ENCODE measurements around the gene ANTXR1. TPM values are rescaled to one million over a fixed set of nuclear protein-coding genes. Genes with fewer than 3 reads are reported as not detected.

ANTXR1 gene
- total RNA-seq, 1 experiment from 2014 or later = 25.7 TPM

- intact Hi-C loops (cut with micrococcal nuclease) = no loop called here
- no TSS peak for BruUV-seq (replicated peaks)
- TF ChIP-seq ZBTB33 (IDR thresholded peaks at IDR 0.05; ENCODE audit: extremely low read depth, insufficient replicate concordance, low read length) (no peak), YY1 (IDR thresholded peaks at IDR 0.05; ENCODE audit: extremely low read depth, insufficient replicate concordance, low read depth, low read length) (no peak), FOSL1 (IDR thresholded peaks at IDR 0.05; ENCODE audit: low read depth) (no peak), REST (IDR thresholded peaks at IDR 0.05; ENCODE audit: low read depth) (no peak), ELF1 (IDR thresholded peaks at IDR 0.05; ENCODE audit: borderline replicate concordance, low read depth) (no peak), EZH2phosphoT487 (IDR thresholded peaks at IDR 0.05; ENCODE audit: borderline replicate concordance) (no peak)
- Histone ChIP-seq H3K27ac (ENCODE audit: low read depth, low read length) (no peak overlapping the region), H2AFZ (ENCODE audit: low read depth, low read length, poor library complexity, severe bottlenecking) (no peak overlapping the region), H3K79me2 (ENCODE audit: insufficient read depth, low read length) (no peaks in the 10 kb centered on the region), H4K20me1 (ENCODE audit: insufficient read depth) (no peaks in the 10 kb centered on the region), H3K9me3 (ENCODE audit: control insufficient read depth in 1 of 2, insufficient read depth in 1 of 2, low read depth in 1 of 2, low read length in 2 of 2) (no peaks in the 10 kb centered on the region), H3K4me1 (ENCODE audit: control insufficient read depth in 1 of 2, insufficient read depth in 2 of 2, low read length in 2 of 2) (no peaks in the 10 kb centered on the region), H3K9ac (ENCODE audit: low read length) (no peak overlapping the region), H3K9me2 (ENCODE audit: insufficient read depth) (no peaks in the 10 kb centered on the region), H3K4me3 (replicated peaks in 1 of 2; ENCODE audit: low read depth in 1 of 2, low read length in 2 of 2) (no peak overlapping the region), H3K4me2 (ENCODE audit: low read length) (no peak overlapping the region), H3K27me3 (ENCODE audit: insufficient read depth, low read length) (no peaks in the 10 kb centered on the region), H3K36me3 (ENCODE audit: control insufficient read depth in 1 of 2, insufficient read depth in 2 of 2, low read length in 2 of 2) (0 out of 4 replicates have a peak, but pooled peaks cover 0 to 4% of the 10 kb centered on the region in 2 experiments)
- RAD21 ChIA-PET (ENCODE audit: low non-redundant PET in 1 of 2, low total read pairs in 2 of 2, uncharacterized antibody in 2 of 2, unreplicated experiment in 2 of 2) = no interaction called here
- CTCF ChIA-PET = no interaction called here
- ATAC-seq (no peak), DNase-seq (ENCODE audit: low read depth, low spot score) (no peak)
- POLR2A ChIA-PET = no interaction called here
Observed at GRCh38 chr2:69190743-69191404, 177.9 kb downstream of the ANTXR1 start.

Measured in HCT116 (cell line).